Epithelial cell of prostate (primary cell): ENCODE measurements around the gene KLHL20.
"Not testable (repeated sequence)": the region's sequence is repeated elsewhere in the genome, so short reads cannot be mapped to it uniquely, and the experiment has no call there.

Experiments
- DNase-seq: peaks from one replicate; pipeline ENCODE4 v3.0.0-alpha.2; 2011; ENCODE audit warnings: low read depth, low spot score
- H3K27ac ChIP-seq: fragments of 450-650 bp; 2 replicates; pipeline ENCODE4 v1.5.1; 2017; ENCODE audit warnings: mild to moderate bottlenecking

The KLHL20 gene

DNA sequence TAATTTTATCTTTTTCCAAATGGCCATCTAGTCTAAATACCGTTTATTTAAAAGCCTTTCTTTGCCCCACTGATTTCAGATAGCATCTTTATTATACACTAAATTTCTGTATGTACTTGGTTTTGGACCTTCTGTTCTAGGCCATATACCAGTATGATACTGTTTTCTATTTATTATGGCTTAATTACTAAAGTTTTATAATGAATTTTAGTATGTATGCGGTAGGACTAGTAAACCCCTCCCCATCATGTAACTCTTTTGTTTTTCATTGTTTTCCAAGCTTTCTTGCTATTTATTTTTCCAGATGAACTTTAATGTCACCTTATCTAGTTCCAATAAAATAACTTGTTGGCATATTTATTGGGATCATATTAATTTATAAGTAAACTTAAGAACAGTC lies 29.9 kb downstream of the KLHL20 start:
- no peak for DNase-seq
- no peak overlapping the region for H3K27ac ChIP-seq

DNA sequence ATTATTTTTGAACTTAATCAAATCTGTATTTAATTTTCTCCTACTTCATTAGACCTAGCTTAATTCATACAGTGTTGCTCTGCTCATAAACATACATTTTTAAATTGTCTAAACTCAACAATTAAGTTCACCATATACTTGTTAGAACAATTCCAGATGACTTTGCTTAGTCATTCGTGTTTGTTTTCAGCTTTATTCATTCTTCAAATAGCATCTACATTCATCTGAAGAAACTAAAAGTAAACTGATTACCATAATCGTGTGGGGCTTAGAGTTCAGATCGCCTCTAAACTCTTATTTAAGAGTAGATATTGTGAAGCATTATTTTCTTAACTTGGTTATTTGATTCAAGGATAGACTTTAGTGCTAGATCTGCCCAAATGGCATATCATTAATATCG lies 34.4 kb downstream of the KLHL20 start:
- H3K27ac ChIP-seq, result no peak overlapping the region
- DNase-seq, result no peak

- no peak overlapping the region for H3K27ac ChIP-seq
- DNase-seq, result no peak
These were observed 39.0 kb downstream of the KLHL20 start for GRCh38 chr1:173753830-173754229.

DNA sequence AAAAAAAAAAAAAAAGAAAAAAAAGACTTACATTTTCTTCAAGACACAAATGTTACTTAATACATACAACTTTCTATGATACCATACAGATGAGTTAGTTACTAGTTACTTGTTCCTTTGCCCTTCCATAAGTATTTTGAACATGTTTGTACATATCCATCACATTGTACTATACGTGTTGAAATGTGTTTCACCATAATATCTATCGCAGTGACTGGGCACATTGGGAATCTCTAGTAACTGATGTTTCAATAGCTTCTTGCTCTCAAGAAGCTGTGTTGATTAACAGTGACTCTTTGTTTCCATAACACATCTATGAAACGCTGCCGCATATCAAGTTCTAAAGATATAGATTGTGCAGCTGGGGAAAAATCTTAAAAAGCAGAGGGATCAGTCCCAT lies 42.9 kb downstream of the KLHL20 start:
- no peak for DNase-seq
- H3K27ac ChIP-seq, result no peak overlapping the region

DNA sequence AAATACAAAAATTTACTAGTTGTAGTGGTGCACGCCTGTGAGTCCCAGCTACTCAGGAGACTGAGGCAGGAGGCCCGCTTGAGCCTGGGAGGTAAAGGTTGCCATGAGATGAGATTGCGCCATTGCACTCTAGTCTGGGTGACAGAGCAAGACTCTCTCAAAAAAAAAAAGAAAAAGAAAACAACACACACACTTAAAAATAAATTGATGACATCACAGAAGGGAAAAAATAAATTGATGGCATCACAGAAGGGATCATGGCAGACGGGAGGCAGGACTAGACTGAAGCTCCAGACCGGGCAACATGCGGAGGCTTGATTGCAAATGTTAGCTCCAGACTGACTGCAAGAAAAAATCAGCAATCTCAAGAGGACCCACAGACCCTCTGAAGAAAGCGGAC lies 43.3 kb downstream of the KLHL20 start:
- no peak overlapping the region for H3K27ac ChIP-seq
- DNase-seq, result no peak

DNA sequence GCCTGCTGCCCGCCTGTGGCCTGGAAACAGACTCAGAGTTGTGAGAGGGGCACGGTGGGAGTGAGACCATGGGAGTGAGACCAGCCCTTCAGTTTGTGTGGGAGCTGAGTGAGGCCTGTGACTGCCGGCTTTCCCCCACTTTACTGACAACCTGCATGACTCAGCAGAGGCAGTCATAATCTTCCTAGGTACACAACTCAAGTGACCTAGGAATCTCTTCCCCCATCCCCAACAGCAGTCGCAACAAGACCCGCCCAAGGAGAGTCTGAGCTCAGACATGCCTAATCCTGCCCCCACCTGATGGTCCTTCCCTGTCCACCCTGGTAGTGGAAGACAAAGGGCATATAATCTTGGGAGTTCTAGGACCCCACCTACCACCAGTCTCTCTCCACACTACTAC lies 44.2 kb downstream of the KLHL20 start:
- DNase-seq, result peak; percentile 20

GRCh38 chr1:173764331-173764730 lies 49.5 kb downstream of the KLHL20 start:
- H3K27ac ChIP-seq, DNase-seq: not testable (repeated sequence)

More for the DNA sequence above, 44.2 kb downstream of the KLHL20 start:
- H3K27ac ChIP-seq, result peak overlapping the region; percentile 18

DNA sequence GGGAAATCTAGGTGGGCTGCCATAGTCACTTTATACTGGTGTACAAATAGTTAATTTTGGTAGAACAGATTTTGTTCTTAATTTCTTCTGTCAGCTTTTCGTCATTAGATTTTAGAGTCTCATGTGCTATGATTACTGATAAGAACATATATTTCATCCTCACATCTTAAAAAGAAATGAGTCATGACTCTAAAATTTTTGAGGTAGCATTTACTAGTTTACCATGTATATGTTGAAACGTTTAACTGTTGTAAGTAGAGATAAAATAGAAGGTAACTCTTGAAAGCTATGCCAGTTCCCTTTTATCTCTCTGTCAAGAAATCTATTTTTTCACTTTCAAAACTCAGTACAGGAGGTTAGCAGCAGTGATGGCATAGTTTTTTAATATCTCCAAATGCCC lies 53.4 kb downstream of the KLHL20 start:
- H3K27ac ChIP-seq, result no peak overlapping the region
- DNase-seq, result no peak

- no peak overlapping the region for H3K27ac ChIP-seq
- no peak for DNase-seq
These were observed 54.0 kb downstream of the KLHL20 start for GRCh38 chr1:173768827-173769226.

DNA sequence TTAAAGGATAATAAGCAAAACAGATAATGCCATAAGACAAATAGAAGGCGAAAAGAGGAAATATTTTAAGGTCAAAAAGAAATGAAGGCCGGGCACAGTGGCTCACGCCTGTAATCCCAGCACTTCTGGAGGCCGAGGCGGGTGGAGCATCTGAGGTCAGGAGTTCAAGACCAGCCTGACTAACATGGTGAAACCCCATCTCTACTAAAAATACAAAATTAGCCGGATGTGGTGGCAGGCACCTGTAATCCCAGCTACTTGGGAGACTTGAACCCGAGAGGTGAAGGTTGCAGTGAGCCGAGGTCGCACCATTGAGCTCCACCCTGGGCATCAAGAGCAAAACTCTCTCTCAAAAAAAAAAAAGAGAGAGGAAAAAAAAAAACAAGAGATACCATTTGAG lies 55.5 kb downstream of the KLHL20 start:
- not testable (repeated sequence) for H3K27ac ChIP-seq, DNase-seq

DNA sequence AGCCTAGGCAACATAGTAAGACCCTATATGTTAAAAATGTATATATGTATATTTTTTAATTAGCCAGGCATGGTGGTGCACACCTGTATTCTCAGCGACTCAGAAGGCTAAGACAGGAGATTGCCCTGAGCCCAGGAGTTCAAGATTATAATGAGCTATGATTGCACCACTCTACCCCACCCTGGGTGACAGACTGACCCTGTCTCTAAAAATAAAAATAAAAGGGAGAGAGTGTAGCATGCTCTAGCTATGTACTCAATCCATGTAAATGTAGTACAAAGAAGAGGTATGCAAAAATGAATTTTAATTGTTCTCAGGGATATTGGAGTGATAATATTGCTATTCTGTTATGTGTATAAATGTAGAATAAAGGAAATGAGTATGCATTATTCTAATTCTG lies 56.8 kb downstream of the KLHL20 start:
- no peak for DNase-seq
- H3K27ac ChIP-seq, result no peak overlapping the region

- no peak for DNase-seq
These were observed 60.9 kb downstream of the KLHL20 start for GRCh38 chr1:173775578-173776226.

GRCh38 chr1:173779936-173780335 lies 65.2 kb downstream of the KLHL20 start:
- H3K27ac ChIP-seq, result no peak overlapping the region
- DNase-seq, result no peak

More at GRCh38 chr1:173775578-173776226, 60.9 kb downstream of the KLHL20 start:
- no peak overlapping the region for H3K27ac ChIP-seq

DNA sequence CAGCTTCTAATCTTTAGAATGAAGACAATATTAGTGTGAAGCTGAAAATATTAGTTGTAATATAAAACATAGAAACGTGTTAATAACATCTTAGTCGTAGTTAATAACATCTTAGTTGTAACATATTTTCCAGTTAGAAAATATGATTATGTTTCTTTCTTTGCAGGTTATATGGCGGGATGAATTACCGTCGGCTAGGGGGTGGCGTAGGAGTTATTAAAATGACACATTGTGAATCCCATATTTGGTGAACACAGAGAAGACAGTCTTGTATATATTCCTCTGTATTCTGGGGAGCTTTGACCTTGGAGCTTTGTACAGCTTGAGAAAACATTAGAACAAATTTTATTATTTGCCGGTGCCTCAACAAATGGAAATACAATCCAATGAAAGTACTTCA lies 70.2 kb downstream of the KLHL20 start:
- DNase-seq, result no peak
- H3K27ac ChIP-seq, result no peak overlapping the region

DNA sequence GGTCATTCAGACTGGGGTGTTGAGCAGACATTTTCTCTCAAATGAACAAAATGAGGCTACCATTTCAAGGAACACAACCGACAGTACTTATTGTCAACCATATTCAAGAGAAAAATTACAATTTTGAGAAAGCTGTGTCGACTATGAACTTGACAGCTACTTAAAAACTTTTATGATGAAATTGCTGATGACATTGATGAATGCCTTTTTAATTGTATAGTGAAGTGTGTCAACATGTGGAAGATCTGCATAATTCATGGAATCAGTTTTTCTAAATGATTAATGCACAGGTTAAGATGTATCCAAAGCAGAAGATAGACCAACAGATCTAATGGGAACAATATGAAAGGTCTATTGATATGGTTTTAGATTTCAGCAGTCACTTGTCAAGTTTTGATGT lies 75.1 kb downstream of the KLHL20 start:
- H3K27ac ChIP-seq, result no peak overlapping the region
- DNase-seq, result no peak

DNA sequence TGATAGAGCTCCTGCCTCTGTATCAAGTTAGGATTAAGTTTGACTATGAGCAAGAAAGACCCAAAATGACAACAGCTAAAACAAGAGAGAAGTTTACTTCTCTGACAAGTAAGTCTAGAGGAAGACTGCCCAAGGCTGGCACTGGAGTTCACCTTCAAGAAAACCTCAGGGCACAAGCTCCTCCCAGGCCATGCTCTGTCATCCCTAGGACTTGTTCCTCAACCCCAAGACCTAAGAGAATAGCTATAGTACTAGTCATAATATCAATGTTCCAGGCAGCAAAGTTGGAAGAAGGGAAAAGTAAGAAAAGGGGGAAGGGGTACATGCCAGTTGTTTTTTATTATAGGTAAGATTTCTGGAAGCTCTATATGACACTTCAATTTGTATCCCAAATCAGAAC lies 83.3 kb downstream of the KLHL20 start:
- DNase-seq, result peak; percentile 5
- peak overlapping the region; percentile 41 for H3K27ac ChIP-seq

- DNase-seq, H3K27ac ChIP-seq: not testable (repeated sequence)
These were observed 85.2 kb downstream of the KLHL20 start for GRCh38 chr1:173799995-173800394.

DNA sequence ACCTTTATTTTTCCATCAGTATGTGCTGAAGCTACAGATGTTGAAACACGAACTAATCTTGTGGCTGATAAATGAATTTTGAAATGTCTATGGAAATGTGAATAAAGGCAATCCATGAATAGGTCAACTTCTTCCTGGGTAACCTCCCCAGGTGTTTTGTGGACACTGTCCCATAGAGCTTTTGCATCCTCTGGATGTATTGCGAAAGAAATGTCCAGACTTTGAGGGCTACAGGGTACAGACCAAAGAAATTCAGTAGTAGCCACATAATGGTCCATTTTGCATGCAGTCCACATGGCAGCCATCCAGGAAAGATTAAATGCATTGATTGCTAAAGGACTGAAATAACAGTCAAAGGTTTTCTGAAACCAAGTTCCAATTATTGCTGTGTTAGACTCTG lies 88.2 kb downstream of the KLHL20 start:
- DNase-seq, result no peak
- H3K27ac ChIP-seq, result no peak overlapping the region

- DNase-seq, H3K27ac ChIP-seq: not testable (repeated sequence)
These were observed 98.9 kb downstream of the KLHL20 start for GRCh38 chr1:173813654-173814053.

DNA sequence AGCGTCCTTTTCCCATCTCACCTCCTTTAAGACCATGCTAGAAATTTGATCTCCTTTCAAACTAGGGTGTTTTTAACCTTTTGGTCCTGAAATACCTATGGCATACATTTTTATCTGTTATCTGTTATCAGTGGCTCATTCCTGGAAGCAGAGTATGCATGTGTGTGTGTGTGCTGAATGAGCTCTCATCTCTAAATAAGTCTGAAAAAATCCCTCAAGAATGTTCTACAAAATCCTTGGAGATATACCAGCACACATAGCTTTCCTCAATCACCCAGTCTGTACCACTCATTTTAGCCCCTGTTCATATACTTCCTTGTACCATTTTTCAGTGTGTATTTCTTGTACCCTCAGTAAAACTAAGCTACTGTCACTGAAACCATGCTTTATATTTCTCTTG lies 103.7 kb downstream of the KLHL20 start:
- no peak overlapping the region for H3K27ac ChIP-seq
- no peak for DNase-seq

GRCh38 chr1:173821680-173822079 lies 106.9 kb downstream of the KLHL20 start:
- DNase-seq, result no peak
- H3K27ac ChIP-seq, result no peak overlapping the region

DNA sequence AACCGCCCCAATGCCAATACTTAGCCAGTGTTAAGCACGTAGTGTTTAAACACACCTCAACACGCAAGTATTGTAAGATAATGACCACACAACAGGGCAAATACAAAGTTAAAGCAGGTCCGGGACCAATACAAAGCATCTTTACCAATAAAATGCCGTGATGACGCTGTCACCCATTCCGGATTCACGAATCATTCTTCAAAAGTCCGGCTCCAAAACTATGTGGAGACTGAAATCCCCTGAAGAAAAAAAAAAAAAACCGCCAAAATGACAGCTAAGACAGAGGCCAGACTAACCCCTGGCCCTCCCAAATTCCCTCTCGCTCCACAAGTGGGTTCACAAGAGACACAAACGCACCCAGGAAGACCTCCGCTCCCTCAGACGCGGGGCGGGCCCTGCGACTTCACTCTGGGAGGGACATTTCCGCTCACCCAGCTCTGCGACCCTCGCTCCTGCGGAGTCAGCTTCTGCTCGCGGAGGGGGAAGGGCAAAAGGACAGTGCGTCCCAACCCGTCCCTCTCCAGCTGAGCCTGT lies 109.1 kb downstream of the KLHL20 start:
- peak overlapping the region; percentile 91 for H3K27ac ChIP-seq
- DNase-seq, result no peak
